BLaER1 (cell line): ENCODE measurements around the gene KLC4.

Experiments used
- H3K27ac ChIP-seq: shearing (Covaris generic); formaldehyde crosslinking; 2 replicates; pipeline ENCODE4 v1.8.1; 2022
- H3K27me3 ChIP-seq: shearing (Covaris generic); formaldehyde crosslinking; 2 replicates; pipeline ENCODE4 v1.8.1; 2022
- H3K36me3 ChIP-seq: shearing (Covaris generic); formaldehyde crosslinking; 2 replicates; pipeline ENCODE4 v1.8.1; 2022
- H3K4me1 ChIP-seq: shearing (Covaris generic); formaldehyde crosslinking; 2 replicates; pipeline ENCODE4 v1.8.1; 2022
- H3K4me2 ChIP-seq: shearing (Covaris generic); formaldehyde crosslinking; 2 replicates; pipeline ENCODE4 v1.8.1; 2022
- H3K4me3 ChIP-seq: shearing (Covaris generic); formaldehyde crosslinking; 2 replicates; pipeline ENCODE4 v1.8.1; 2022
- H3K9ac ChIP-seq: shearing (Covaris generic); formaldehyde crosslinking; 2 replicates; pipeline ENCODE4 v1.8.1; 2022
- H3K9me3 ChIP-seq: shearing (Covaris generic); formaldehyde crosslinking; 2 replicates; pipeline ENCODE4 v1.8.1; 2022
- H4K20me1 ChIP-seq: shearing (Covaris generic); formaldehyde crosslinking; 2 replicates; pipeline ENCODE4 v1.8.1; 2022
- Cebpa-rat ChIP-seq: shearing (Covaris generic); IDR thresholded peaks from 2 replicates; pipeline ENCODE4 v1.8.1; 2022

The KLC4 gene

DNA sequence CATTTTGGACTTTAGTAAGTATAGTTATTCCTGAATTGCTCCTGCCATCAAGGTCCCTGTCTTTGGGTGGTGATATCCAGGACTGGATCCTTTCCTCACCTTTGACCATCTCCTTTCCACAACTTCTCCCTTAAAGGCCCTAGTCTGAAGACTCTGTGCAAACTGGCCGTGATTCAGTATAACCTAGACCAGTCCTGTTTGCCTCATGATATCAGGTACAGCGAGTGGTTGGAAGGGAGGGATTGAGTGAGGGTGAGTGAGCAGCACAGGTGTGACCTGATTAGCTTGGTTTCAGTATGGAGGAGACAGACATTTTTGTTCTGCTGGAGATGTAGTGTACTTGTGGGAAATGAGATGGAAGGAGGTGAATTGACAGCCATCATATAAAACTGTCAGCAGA lies 40.3 kb upstream of the KLC4 start:
- H3K9ac ChIP-seq = no peak overlapping the region
- H3K36me3 ChIP-seq = peaks cover 48% of the 10 kb centered on the region
- H3K9me3 ChIP-seq = no peaks in the 10 kb centered on the region
- H3K27ac ChIP-seq = no peak overlapping the region
- H3K27me3 ChIP-seq = no peaks in the 10 kb centered on the region
- no peak for TF ChIP-seq Cebpa-rat
- peaks cover 44% of the 10 kb centered on the region for H4K20me1 ChIP-seq
- H3K4me1 ChIP-seq = peaks cover 55% of the 10 kb centered on the region
- no peak overlapping the region for H3K4me3 ChIP-seq
- no peak overlapping the region for H3K4me2 ChIP-seq

DNA sequence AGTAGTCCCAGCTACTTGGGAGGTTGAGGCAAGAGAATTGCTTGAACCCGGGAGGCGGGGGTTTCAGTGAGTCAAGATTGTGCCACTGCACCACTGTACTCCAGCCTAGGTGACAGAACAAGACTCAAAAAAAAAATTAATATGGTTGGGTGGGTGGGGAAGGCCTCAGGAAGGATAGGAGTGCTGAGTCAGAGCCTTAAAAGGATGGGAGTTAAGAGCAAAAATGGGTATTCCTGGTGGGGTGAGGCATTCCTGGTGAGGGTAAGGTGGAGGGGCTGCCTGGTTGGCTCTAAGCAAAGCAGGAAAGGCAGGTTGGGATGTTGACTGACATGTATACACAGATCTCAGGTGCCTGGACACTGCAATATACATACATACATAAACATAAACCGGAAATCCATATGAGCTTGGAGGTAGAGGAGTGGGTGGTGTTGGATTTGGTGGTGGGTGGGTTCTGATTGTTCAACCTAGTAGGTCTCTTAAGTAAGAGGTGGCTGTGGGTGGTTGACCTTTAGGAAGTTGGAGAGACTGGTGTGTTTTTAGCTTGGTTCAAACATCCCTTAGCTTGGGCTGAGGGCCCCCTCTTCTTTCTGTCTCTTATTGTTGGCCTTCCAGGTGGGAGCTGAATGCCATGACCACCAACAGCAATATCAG lies 39.3 kb upstream of the KLC4 start:
- no peak overlapping the region for H3K4me2 ChIP-seq
- no peaks in the 10 kb centered on the region for H3K9me3 ChIP-seq
- H3K36me3 ChIP-seq = peaks cover 58% of the 10 kb centered on the region
- no peaks in the 10 kb centered on the region for H3K27me3 ChIP-seq
- H4K20me1 ChIP-seq = peaks cover 45% of the 10 kb centered on the region
- no peak overlapping the region for H3K27ac ChIP-seq
- peaks cover 48% of the 10 kb centered on the region for H3K4me1 ChIP-seq
- no peak for TF ChIP-seq Cebpa-rat
- no peak overlapping the region for H3K9ac ChIP-seq
- no peak overlapping the region for H3K4me3 ChIP-seq

DNA sequence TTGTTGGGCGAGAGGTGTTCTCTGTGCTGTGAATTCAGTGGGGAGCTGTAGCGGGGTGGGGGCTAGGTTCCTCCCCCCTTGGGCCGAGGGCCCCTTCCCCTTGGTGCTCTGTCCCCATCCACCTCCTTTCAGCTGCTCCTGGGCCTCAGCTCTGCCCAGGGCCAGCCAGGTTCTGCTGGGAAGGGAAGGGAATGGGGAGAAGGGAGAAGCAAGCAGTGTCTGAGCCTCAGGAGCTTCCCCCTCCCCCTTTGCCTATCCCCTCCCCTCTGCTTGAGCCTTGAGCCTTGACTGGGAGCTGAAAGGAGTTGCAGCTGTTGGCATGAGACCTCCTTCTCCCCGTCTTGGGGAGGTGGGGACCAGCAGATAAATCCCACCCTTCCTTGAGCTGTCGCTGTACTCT lies 38.6 kb upstream of the KLC4 start:
- peak overlapping the region; percentile 63 for H3K27ac ChIP-seq
- H3K27me3 ChIP-seq = no peaks in the 10 kb centered on the region
- peaks cover 65% of the 10 kb centered on the region for H3K36me3 ChIP-seq
- no peak for TF ChIP-seq Cebpa-rat
- H3K9ac ChIP-seq = no peak overlapping the region
- peak overlapping the region; percentile 85 for H3K4me3 ChIP-seq
- H3K9me3 ChIP-seq = no peaks in the 10 kb centered on the region
- H3K4me2 ChIP-seq = peak overlapping the region; percentile 79
- H3K4me1 ChIP-seq = peaks cover 41% of the 10 kb centered on the region
- H4K20me1 ChIP-seq = peaks cover 39% of the 10 kb centered on the region

DNA sequence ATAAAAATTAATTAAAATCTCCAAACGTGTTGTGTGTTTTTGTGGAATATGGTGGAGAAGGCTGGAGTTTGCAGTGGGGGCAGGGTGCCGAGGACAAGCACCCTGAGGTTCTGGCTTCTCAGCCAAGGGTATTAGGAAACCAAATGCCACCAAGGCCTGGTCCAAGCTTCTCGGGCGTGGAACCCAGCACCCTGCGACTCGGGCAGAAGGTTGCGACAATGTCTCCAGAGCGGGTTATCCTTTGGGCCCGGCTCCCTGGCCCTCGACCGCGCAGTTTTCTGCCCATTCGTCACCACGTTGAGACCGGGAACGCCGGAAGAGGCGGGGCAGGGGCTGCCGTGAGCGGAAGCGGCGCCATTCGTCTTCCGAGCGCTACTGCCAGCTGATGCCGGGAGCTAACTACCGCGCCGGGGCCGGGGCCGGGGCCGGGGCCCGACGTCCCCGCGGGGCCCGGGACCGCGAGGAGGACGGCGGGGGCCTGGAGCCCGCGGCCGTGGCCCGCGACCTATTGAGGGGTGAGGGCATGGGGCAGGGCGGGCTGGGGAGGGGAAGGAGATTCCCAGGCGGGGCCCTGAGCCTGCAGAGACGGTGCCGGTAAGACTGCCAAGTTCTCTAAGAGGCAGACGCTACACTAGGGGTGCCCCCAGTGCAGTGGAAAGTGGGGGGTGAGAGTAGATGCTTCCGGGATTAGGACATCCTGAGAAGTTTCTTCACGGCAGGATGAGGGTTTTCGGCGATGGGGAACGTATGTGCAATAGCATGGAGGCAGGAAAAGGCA lies 38.0 kb upstream of the KLC4 start, which contains the start of gene RRP36:
RRP36 (plus strand) TSS at position 354 of the 778 bp plus-strand sequence; CDS start at position 386, 32 bp downstream.
- peaks cover 33% of the 10 kb centered on the region for H4K20me1 ChIP-seq
- H3K9ac ChIP-seq = peak within 1 kb of the TSS; percentile 77
- H3K4me1 ChIP-seq = peaks cover 35% of the 10 kb centered on the region
- H3K9me3 ChIP-seq = no peaks in the 10 kb centered on the region
- peak within 1 kb of the TSS; percentile 63 for H3K27ac ChIP-seq
- peak within 1 kb of the TSS; percentile 85 for H3K4me3 ChIP-seq
- H3K36me3 ChIP-seq = peaks cover 71% of the 10 kb centered on the region
- peak within 1 kb of the TSS; percentile 79 for H3K4me2 ChIP-seq
- H3K27me3 ChIP-seq = no peaks in the 10 kb centered on the region
- no peak for TF ChIP-seq Cebpa-rat

DNA sequence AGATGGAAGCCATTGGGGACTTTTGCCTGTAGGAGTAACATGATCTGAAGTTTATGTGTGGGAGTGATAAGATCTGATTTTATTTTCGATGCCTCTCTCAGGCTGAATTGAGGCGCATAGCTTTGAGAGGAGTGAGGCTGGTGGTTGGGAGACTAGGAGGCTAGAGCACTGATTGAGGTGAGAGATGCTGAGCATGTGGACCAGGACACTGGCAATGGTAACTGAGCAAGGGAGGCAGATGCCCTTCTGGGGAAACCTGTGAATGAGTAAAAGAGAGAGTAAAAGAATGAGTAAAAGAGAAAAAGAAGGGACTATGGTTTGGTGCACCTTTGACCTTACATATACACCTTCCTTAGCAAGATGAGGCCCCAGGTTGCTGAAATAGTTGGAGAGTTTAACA lies 35.0 kb upstream of the KLC4 start:
- Histone ChIP-seq H3K4me1 (peaks cover 21% of the 10 kb centered on the region), H3K27ac (no peak overlapping the region), H3K36me3 (peaks cover 72% of the 10 kb centered on the region), H3K27me3 (no peaks in the 10 kb centered on the region), H3K4me2 (no peak overlapping the region), H3K9ac (no peak overlapping the region), H4K20me1 (peaks cover 14% of the 10 kb centered on the region; the same call in 1 of the 2 replicates), H3K9me3 (no peaks in the 10 kb centered on the region), H3K4me3 (no peak overlapping the region)
- TF ChIP-seq Cebpa-rat = no peak

DNA sequence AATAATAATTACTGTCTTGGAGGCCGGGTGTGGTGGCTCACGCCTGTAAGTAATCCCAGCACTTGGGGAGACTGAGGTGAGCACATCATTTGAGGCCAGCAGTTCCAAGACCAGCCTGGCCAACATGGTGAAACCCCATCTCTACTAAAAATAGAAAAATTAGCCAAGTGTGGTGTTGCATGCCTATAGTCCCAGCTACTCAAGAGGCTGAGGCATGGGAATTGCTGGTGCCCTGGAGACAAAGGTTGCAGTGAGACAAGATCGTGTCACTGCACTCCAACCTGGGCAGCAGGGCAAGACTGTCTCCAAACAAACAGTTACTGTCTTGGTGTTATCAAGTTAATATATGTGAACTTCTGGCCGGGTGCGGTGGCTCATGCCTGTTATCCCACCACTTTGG lies 33.1 kb upstream of the KLC4 start:
- Histone ChIP-seq H3K27ac (no peak overlapping the region), H4K20me1 (peaks cover 14% of the 10 kb centered on the region; the same call in 1 of the 2 replicates), H3K4me3 (no peak overlapping the region), H3K36me3 (peaks cover 76% of the 10 kb centered on the region), H3K9ac (no peak overlapping the region), H3K4me2 (no peak overlapping the region), H3K27me3 (no peaks in the 10 kb centered on the region), H3K4me1 (peaks cover 10% of the 10 kb centered on the region), H3K9me3 (no peaks in the 10 kb centered on the region)
- no peak for TF ChIP-seq Cebpa-rat

DNA sequence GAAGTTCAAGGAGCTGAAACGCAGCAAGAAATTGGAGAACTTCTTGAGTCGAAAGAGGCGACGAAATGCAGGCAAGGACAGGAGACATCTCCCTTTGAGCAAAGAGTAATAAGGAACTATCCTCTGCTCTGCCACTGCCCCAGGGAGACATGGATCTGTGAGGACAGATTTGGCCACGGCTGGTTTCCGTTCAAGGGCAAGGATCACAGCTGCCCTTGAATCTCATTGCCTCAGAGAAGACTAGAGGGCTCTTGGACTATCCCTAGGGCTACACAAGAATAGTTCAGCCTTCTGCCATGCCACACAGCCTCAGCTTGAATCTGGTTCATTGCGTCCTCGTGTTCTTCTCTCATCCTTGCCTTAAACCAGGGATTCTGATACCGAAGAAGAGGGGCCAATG lies 30.3 kb upstream of the KLC4 start:
- no peak overlapping the region for H3K4me2 ChIP-seq
- TF ChIP-seq Cebpa-rat = no peak
- H3K9me3 ChIP-seq = no peaks in the 10 kb centered on the region
- no peak overlapping the region for H3K27ac ChIP-seq
- peaks cover 99% of the 10 kb centered on the region for H3K36me3 ChIP-seq
- no peak overlapping the region for H3K4me3 ChIP-seq
- no peaks in the 10 kb centered on the region for H3K27me3 ChIP-seq
- no peaks in the 10 kb centered on the region for H3K4me1 ChIP-seq
- H3K9ac ChIP-seq = no peak overlapping the region
- H4K20me1 ChIP-seq = peaks cover 12% of the 10 kb centered on the region; the same call in 1 of the 2 replicates

DNA sequence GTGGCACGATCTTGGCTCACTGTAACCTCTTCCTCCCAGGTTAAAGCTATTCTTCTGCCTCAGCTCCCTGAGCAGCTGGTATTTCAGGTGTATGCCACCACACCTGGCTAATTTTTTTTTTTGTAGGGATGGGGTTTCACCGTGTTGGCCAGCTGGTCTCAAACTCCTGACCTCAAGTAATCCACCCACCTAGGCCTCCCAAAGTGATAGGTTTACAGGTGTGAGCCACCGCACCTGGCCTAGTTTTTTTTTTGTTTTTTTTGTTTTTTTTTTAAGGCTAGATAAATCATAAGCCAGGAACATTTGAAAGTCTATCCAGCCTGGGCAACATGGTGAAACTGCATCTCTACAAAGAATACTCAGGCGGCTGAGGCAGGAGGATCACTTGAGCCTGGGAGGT lies 27.1 kb upstream of the KLC4 start:
- Histone ChIP-seq H3K4me3 (no peak overlapping the region), H3K36me3 (peaks cover 99% of the 10 kb centered on the region), H3K9me3 (no peaks in the 10 kb centered on the region), H3K4me2 (no peak overlapping the region), H3K27ac (no peak overlapping the region), H3K27me3 (no peaks in the 10 kb centered on the region), H4K20me1 (0 out of 2 replicates have a peak, but pooled peaks cover 8% of the 10 kb centered on the region), H3K9ac (no peak overlapping the region), H3K4me1 (no peaks in the 10 kb centered on the region)
- no peak for TF ChIP-seq Cebpa-rat

DNA sequence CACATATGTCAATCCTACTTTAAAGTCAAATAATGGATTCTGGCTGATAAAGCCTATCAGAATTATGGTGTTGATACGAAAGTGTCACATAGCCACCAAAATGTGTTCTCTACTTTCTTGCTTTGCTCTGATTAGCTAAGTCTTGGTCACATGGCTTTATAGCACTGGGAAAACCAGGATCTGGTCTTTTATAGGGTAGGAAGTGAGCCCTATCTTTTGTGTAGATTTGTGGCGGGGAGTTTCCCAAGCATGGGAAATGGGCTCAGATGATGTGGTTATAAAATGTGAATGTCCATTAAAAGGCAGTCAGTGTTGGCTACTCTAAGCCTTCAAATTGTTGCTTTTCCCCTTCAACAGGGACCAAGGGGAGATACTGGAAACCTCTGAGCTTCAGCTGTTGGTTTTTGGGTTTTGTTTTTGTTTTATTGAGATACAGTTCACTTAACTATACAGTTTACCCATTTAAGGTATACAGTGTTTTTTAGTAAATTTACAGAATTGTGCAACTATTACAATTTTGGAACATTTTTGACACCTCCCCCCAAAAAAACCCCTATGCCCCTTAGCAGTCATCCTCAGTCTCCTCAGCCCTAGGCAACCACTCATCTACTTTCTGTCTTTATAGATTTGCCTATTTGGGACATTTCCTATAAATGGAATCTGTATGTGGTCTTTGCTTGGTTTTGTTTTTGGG lies 25.8 kb upstream of the KLC4 start:
- Histone ChIP-seq H3K27ac (no peak overlapping the region), H3K9ac (no peak overlapping the region), H3K27me3 (no peaks in the 10 kb centered on the region), H4K20me1 (0 out of 2 replicates have a peak, but pooled peaks cover 12% of the 10 kb centered on the region), H3K4me2 (no peak overlapping the region), H3K4me1 (no peaks in the 10 kb centered on the region), H3K36me3 (peaks cover 99% of the 10 kb centered on the region), H3K9me3 (no peaks in the 10 kb centered on the region), H3K4me3 (no peak overlapping the region)
- TF ChIP-seq Cebpa-rat = no peak

DNA sequence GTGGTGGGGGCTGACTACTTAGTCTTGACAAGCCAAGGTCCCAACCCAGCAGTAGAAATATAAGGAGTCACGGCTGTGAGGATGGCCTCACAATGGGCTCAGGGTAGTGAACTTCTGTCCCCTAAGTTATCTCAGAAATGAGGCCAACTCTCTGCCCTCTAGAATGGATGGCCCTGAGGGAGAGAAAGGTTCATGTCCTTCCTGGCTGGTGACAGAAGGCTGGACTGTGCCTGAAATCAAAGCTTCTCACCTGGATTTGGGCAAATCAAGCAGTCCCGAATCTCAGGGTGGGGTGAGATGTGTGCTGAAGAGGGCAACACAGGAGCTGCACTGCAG lies 25.3 kb upstream of the KLC4 start:
- Histone ChIP-seq H3K27ac (no peak overlapping the region), H4K20me1 (0 out of 2 replicates have a peak, but pooled peaks cover 12% of the 10 kb centered on the region), H3K4me2 (no peak overlapping the region), H3K36me3 (peaks cover 99% of the 10 kb centered on the region), H3K4me1 (no peaks in the 10 kb centered on the region), H3K4me3 (no peak overlapping the region), H3K9ac (no peak overlapping the region), H3K27me3 (no peaks in the 10 kb centered on the region), H3K9me3 (no peaks in the 10 kb centered on the region)
- no peak for TF ChIP-seq Cebpa-rat
